Endodermal cell (in vitro differentiated cells): ENCODE measurements around the gene AUTS2. TPM values are rescaled to one million over a fixed set of nuclear protein-coding genes. Genes with fewer than 3 reads are reported as not detected.

Source experiments
- DNase-seq: peaks from one replicate; pipeline ENCODE4 v3.0.0-alpha.2; 2017
- H3K27ac ChIP-seq: 2 replicates; pipeline ENCODE4 v1.5.1; 2013; ENCODE audit warnings: mild to moderate bottlenecking, low read depth, low read length, moderate library complexity
- H3K27me3 ChIP-seq: 2 replicates; pipeline ENCODE4 v1.6.1; 2013; ENCODE audit warnings: mild to moderate bottlenecking, low read length, moderate library complexity; ENCODE audit not compliant: insufficient read depth, control insufficient read depth, poor library complexity, severe bottlenecking
- H3K36me3 ChIP-seq: 2 replicates; pipeline ENCODE4 v1.7.0; 2013; ENCODE audit warnings: mild to moderate bottlenecking, low read length, moderate library complexity; ENCODE audit not compliant: control insufficient read depth, insufficient read depth
- H3K4me1 ChIP-seq: one replicate; pipeline ENCODE4 v1.7.0; 2013; ENCODE audit warnings: low read length; ENCODE audit not compliant: control insufficient read depth, insufficient read depth
- H3K4me3 ChIP-seq: 2 replicates; pipeline ENCODE4 v1.5.1; 2013; ENCODE audit warnings: mild to moderate bottlenecking, low read length, moderate library complexity
- H3K9ac ChIP-seq: 2 replicates; pipeline ENCODE4 v1.6.1; 2013; ENCODE audit warnings: mild to moderate bottlenecking, low read length, moderate library complexity; ENCODE audit not compliant: poor library complexity, severe bottlenecking; ENCODE audit errors: extremely low read depth
- H3K9me3 ChIP-seq: 2 replicates; pipeline ENCODE4 v1.6.1; 2013; ENCODE audit warnings: mild to moderate bottlenecking, low read length, moderate library complexity; ENCODE audit not compliant: control insufficient read depth
- H3K27ac Mint-ChIP-seq: 2 replicates; pipeline ENCODE4 v1.8.0; 2020; ENCODE audit warnings: mixed read lengths
- H3K27me3 Mint-ChIP-seq: 2 replicates; pipeline ENCODE4 v1.8.0; 2021; ENCODE audit warnings: mild to moderate bottlenecking, mixed read lengths; ENCODE audit not compliant: insufficient read depth
- H3K36me3 Mint-ChIP-seq: 2 replicates; pipeline ENCODE4 v1.8.0; 2020; ENCODE audit warnings: low read depth, mixed read lengths
- H3K4me1 Mint-ChIP-seq: 2 replicates; pipeline ENCODE4 v1.8.0; 2020; ENCODE audit warnings: mixed read lengths
- H3K4me3 Mint-ChIP-seq: 2 replicates; pipeline ENCODE4 v1.8.0; 2020; ENCODE audit warnings: mild to moderate bottlenecking, moderate library complexity, mixed read lengths
- H3K9me3 Mint-ChIP-seq: 2 replicates; pipeline ENCODE4 v1.8.0; 2020; ENCODE audit warnings: mild to moderate bottlenecking, mixed read lengths
- WGBS, 2 experiments: methylation state at CpG; one replicate each; pipeline versions ENCODE4 v1.1.5 to v1.1.7; 2013; ENCODE audit warnings: missing lambda C conversion rate in 2 of 2, mixed read lengths in 1 of 2; ENCODE audit not compliant: insufficient coverage in 1 of 2, insufficient read length in 1 of 2; 5-methylcytosine and 5-hydroxymethylcytosine counted together
- total RNA-seq, 2 donors: library from RNA; stranded (reverse); fragmentation: NEBNext Ultra II Directional in 1 of 2; extraction: Animal tissue kit (Norgen Biotek cat#: 25700) in 1 of 2; gene quantifications; 2 replicates in 1 of 2; 3 replicates in 1 of 2; pipeline ENCODE4 v1.2.1, GENCODE V29; 2021
- TF ChIP-seq, protein P1 (sequence below): fragments of 200-600 bp; sonication (generic); conservative IDR thresholded peaks from 2 replicates; pipeline ENCODE4 v1.5.0; 2021; ENCODE audit warnings: antibody characterized with exemption, mild to moderate bottlenecking

Gene AUTS2
- total RNA-seq, 2 donors from 2014 or later: 76.8 to 106 TPM

DNA sequence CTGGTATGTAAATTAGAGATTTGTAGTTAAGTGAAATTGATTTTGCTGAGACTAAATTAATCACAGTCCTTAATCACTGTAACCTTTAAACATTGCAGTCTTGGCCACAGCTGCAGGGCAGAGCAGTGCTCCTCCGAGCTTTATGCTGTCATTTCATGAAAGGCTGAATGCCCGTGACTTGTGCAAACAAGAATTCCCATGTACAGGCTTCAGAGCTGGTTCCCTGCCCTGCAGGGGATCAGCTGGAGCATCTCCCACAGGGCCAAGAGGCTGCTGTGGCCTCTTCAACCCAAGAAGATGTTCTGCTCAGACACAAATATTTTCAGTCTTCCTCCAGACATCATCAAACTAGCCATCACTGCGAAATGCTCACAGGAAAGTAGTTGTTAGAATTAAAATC, 419.1 kb downstream of the AUTS2 start:
- no peak overlapping the region for H3K4me3 Mint-ChIP-seq
- Histone ChIP-seq H3K9ac (no peak overlapping the region), H3K9me3 (no peaks in the 10 kb centered on the region), H3K4me1 (peaks cover 11% of the 10 kb centered on the region), H3K27me3 (no peaks in the 10 kb centered on the region), H3K36me3 (no peaks in the 10 kb centered on the region), H3K4me3 (no peak overlapping the region), H3K27ac (no peak overlapping the region)
- H3K27me3 Mint-ChIP-seq: no peaks in the 10 kb centered on the region
- H3K36me3 Mint-ChIP-seq: no peaks in the 10 kb centered on the region
- TF ChIP-seq, protein P1, sequence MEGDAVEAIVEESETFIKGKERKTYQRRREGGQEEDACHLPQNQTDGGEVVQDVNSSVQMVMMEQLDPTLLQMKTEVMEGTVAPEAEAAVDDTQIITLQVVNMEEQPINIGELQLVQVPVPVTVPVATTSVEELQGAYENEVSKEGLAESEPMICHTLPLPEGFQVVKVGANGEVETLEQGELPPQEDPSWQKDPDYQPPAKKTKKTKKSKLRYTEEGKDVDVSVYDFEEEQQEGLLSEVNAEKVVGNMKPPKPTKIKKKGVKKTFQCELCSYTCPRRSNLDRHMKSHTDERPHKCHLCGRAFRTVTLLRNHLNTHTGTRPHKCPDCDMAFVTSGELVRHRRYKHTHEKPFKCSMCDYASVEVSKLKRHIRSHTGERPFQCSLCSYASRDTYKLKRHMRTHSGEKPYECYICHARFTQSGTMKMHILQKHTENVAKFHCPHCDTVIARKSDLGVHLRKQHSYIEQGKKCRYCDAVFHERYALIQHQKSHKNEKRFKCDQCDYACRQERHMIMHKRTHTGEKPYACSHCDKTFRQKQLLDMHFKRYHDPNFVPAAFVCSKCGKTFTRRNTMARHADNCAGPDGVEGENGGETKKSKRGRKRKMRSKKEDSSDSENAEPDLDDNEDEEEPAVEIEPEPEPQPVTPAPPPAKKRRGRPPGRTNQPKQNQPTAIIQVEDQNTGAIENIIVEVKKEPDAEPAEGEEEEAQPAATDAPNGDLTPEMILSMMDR: no peak
- no peak for DNase-seq
- peaks cover 47% of the 10 kb centered on the region for H3K4me1 Mint-ChIP-seq
- H3K9me3 Mint-ChIP-seq: no peaks in the 10 kb centered on the region
- 60 to 82% methylated on average over 1 to 2 of the region's 3 CpGs for WGBS, 2 experiments
- no peak overlapping the region for H3K27ac Mint-ChIP-seq

DNA sequence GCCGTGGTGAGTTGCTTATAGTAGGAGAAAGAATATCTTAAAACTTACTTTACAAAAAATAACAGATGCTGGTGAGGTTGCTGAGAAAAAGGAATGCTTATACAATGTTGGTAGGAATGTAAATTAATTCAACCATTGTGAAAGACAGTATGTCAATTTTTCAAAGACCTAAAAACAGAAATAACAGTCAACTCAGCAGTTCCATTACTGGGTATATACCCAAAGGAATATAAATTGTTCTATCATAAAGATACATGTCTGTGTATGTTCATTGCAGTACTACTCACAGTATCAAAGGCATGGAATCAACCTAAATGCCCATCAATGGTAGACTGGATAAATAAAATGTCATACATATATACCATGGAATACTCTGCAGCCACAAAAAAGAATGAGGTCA, 420.4 kb downstream of the AUTS2 start:
- Histone ChIP-seq H3K4me3 (no peak overlapping the region), H3K9ac (no peak overlapping the region), H3K4me1 (peaks cover 7% of the 10 kb centered on the region), H3K9me3 (no peaks in the 10 kb centered on the region), H3K36me3 (no peaks in the 10 kb centered on the region), H3K27ac (no peak overlapping the region), H3K27me3 (no peaks in the 10 kb centered on the region)
- no peaks in the 10 kb centered on the region for H3K27me3 Mint-ChIP-seq
- no peaks in the 10 kb centered on the region for H3K9me3 Mint-ChIP-seq
- DNase-seq: no peak
- TF ChIP-seq, protein P1: no peak
- no peak overlapping the region for H3K4me3 Mint-ChIP-seq
- no CpG with 5 or more reads among the region's 1 CpG for WGBS, 2 experiments
- H3K27ac Mint-ChIP-seq: no peak overlapping the region
- no peaks in the 10 kb centered on the region for H3K36me3 Mint-ChIP-seq
- H3K4me1 Mint-ChIP-seq: peaks cover 39% of the 10 kb centered on the region

DNA sequence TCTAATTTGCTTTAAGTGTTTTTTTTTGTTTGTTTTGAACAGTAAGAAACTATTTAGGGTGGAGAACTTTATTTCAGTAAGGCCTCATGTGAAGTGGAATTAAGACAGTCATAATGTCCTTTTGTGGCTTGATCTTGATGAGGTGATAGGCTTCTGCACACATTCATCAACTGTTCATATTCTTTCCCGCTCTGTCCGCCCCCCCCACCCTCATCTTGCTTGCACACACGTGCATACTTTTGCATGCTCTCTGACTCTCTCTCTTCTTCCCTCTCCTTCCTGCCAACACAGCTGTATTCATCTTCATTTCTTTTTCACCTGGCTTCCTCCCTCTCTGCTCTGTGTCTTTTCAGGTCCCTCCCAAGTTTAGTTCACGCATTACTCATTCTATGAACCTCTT, 429.6 kb downstream of the AUTS2 start:
- DNase-seq: no peak
- 83 to 88% methylated on average over 4 of the region's 4 CpGs for WGBS, 2 experiments
- H3K27me3 Mint-ChIP-seq: no peaks in the 10 kb centered on the region
- Histone ChIP-seq H3K4me1 (peaks cover 10% of the 10 kb centered on the region), H3K27ac (no peak overlapping the region), H3K36me3 (no peaks in the 10 kb centered on the region), H3K9me3 (no peaks in the 10 kb centered on the region), H3K4me3 (no peak overlapping the region), H3K27me3 (no peaks in the 10 kb centered on the region), H3K9ac (no peak overlapping the region)
- H3K36me3 Mint-ChIP-seq: no peaks in the 10 kb centered on the region
- H3K4me1 Mint-ChIP-seq: peaks cover 24% of the 10 kb centered on the region
- H3K4me3 Mint-ChIP-seq: no peak overlapping the region
- H3K9me3 Mint-ChIP-seq: no peaks in the 10 kb centered on the region
- no peak overlapping the region for H3K27ac Mint-ChIP-seq
- TF ChIP-seq, protein P1: no peak
